HEK293 (cell line): Measurements from ENCODE around the gene TMEM167B.

Experiments used
- BCL11A ChIP-seq: fragments of 450-650 bp; formaldehyde crosslinking; IDR thresholded peaks from 2 replicates; pipeline ENCODE4 v1.5.1; 2016; ENCODE audit warnings: low read depth, missing biosample characterization, missing genetic modification characterization
- KLF10 ChIP-seq: fragments of 450-650 bp; IDR thresholded peaks from 2 replicates; pipeline ENCODE4 v1.5.1; 2018; ENCODE audit warnings: missing biosample characterization, mild to moderate bottlenecking, missing genetic modification characterization
- KLF17 ChIP-seq: fragments of 450-650 bp; formaldehyde crosslinking; IDR thresholded peaks from 2 replicates; pipeline ENCODE4 v1.5.1; 2016; ENCODE audit warnings: missing biosample characterization, missing genetic modification characterization
- KLF8 ChIP-seq: fragments of 450-650 bp; formaldehyde crosslinking; IDR thresholded peaks from 2 replicates; pipeline ENCODE4 v1.5.1; 2016; ENCODE audit warnings: missing biosample characterization, missing genetic modification characterization
- PRDM1 ChIP-seq: fragments of 450-650 bp; formaldehyde crosslinking; IDR thresholded peaks from 2 replicates; pipeline ENCODE4; 2016; ENCODE audit warnings: missing biosample characterization, missing genetic modification characterization
- SCRT2 ChIP-seq: fragments of 450-650 bp; formaldehyde crosslinking; IDR thresholded peaks from 2 replicates; pipeline ENCODE4 v1.5.1; 2016; ENCODE audit warnings: missing biosample characterization, missing genetic modification characterization
- SP2 ChIP-seq: fragments of 450-650 bp; formaldehyde crosslinking; IDR thresholded peaks from 2 replicates; pipeline ENCODE4 v1.5.1; 2016; ENCODE audit warnings: missing biosample characterization, missing genetic modification characterization
- SP3 ChIP-seq: fragments of 450-650 bp; formaldehyde crosslinking; IDR thresholded peaks from 2 replicates; pipeline ENCODE4 v1.5.1; 2016; ENCODE audit warnings: missing biosample characterization, missing genetic modification characterization
- SP7 ChIP-seq: fragments of 450-650 bp; formaldehyde crosslinking; IDR thresholded peaks from 2 replicates; pipeline ENCODE4 v1.5.1; 2016; ENCODE audit warnings: missing biosample characterization, missing genetic modification characterization
- ZBTB10 ChIP-seq: fragments of 450-650 bp; formaldehyde crosslinking; IDR thresholded peaks from 2 replicates; pipeline ENCODE4 v1.5.1; 2016; ENCODE audit warnings: missing biosample characterization, missing genetic modification characterization
- ZBTB11 ChIP-seq: fragments of 450-650 bp; formaldehyde crosslinking; conservative IDR thresholded peaks from 2 replicates; pipeline ENCODE4 v1.5.1; 2016; ENCODE audit warnings: low read depth, missing biosample characterization, missing genetic modification characterization
- ZBTB17 ChIP-seq: fragments of 450-650 bp; formaldehyde crosslinking; IDR thresholded peaks from 2 replicates; pipeline ENCODE4 v1.5.1; 2016; ENCODE audit warnings: missing biosample characterization, missing genetic modification characterization
- ZBTB44 ChIP-seq: fragments of 450-650 bp; IDR thresholded peaks from 2 replicates; pipeline ENCODE4 v1.5.1; 2018; ENCODE audit warnings: missing biosample characterization, mild to moderate bottlenecking, missing genetic modification characterization
- ZBTB48 ChIP-seq: fragments of 450-650 bp; formaldehyde crosslinking; IDR thresholded peaks from 2 replicates; pipeline ENCODE4 v1.5.1; 2016; ENCODE audit warnings: missing biosample characterization, missing genetic modification characterization
- ZFP37 ChIP-seq: fragments of 450-650 bp; formaldehyde crosslinking; IDR thresholded peaks from 2 replicates; pipeline ENCODE4 v1.5.1; 2016; ENCODE audit warnings: missing biosample characterization, missing genetic modification characterization
- ZFP69B ChIP-seq: fragments of 450-650 bp; formaldehyde crosslinking; IDR thresholded peaks from 2 replicates; pipeline ENCODE4 v1.5.1; 2016; ENCODE audit warnings: missing biosample characterization, missing genetic modification characterization
- ZNF121 ChIP-seq: fragments of 450-650 bp; formaldehyde crosslinking; IDR thresholded peaks from 2 replicates; pipeline ENCODE4 v1.5.1; 2016; ENCODE audit warnings: missing biosample characterization, missing genetic modification characterization
- ZNF132 ChIP-seq: fragments of 450-650 bp; formaldehyde crosslinking; IDR thresholded peaks from 2 replicates; pipeline ENCODE4 v1.5.1; 2017; ENCODE audit warnings: missing biosample characterization, missing genetic modification characterization, borderline replicate concordance
- ZNF19 ChIP-seq: fragments of 450-650 bp; formaldehyde crosslinking; IDR thresholded peaks from 2 replicates; pipeline ENCODE4; 2016; ENCODE audit warnings: missing biosample characterization, missing genetic modification characterization, low read depth
- ZNF23 ChIP-seq: fragments of 450-650 bp; formaldehyde crosslinking; IDR thresholded peaks from 2 replicates; pipeline ENCODE4 v1.5.1; 2016; ENCODE audit warnings: missing biosample characterization, missing genetic modification characterization, borderline replicate concordance
- ZNF24 ChIP-seq: fragments of 450-650 bp; formaldehyde crosslinking; IDR thresholded peaks from 2 replicates; pipeline ENCODE4 v1.5.1; 2016; ENCODE audit warnings: missing biosample characterization, missing genetic modification characterization
- ZNF366 ChIP-seq: fragments of 450-650 bp; formaldehyde crosslinking; conservative IDR thresholded peaks from 2 replicates; pipeline ENCODE4 v1.5.1; 2016; ENCODE audit warnings: missing biosample characterization, missing genetic modification characterization
- ZNF449 ChIP-seq: fragments of 450-650 bp; formaldehyde crosslinking; IDR thresholded peaks from 2 replicates; pipeline ENCODE4 v1.5.1; 2017; ENCODE audit warnings: missing biosample characterization, mild to moderate bottlenecking, missing genetic modification characterization, moderate library complexity
- ZNF623 ChIP-seq: fragments of 450-650 bp; formaldehyde crosslinking; IDR thresholded peaks from 2 replicates; pipeline ENCODE4 v1.5.1; 2016; ENCODE audit warnings: missing biosample characterization, missing genetic modification characterization
- ZNF639 ChIP-seq: fragments of 450-650 bp; formaldehyde crosslinking; IDR thresholded peaks from 2 replicates; pipeline ENCODE4 v1.5.1; 2016; ENCODE audit warnings: missing biosample characterization, missing genetic modification characterization
- ZNF692 ChIP-seq: fragments of 450-650 bp; formaldehyde crosslinking; IDR thresholded peaks from 2 replicates; pipeline ENCODE4 v1.5.1; 2016; ENCODE audit warnings: missing biosample characterization, missing genetic modification characterization
- ZNF747 ChIP-seq: fragments of 450-650 bp; formaldehyde crosslinking; IDR thresholded peaks from 2 replicates; pipeline ENCODE4 v1.5.1; 2016; ENCODE audit warnings: missing biosample characterization, missing genetic modification characterization
- ZXDB ChIP-seq: fragments of 450-650 bp; formaldehyde crosslinking; IDR thresholded peaks from 2 replicates; pipeline ENCODE4 v1.5.1; 2016; ENCODE audit warnings: missing biosample characterization, missing genetic modification characterization

TMEM167B gene

GRCh38 chr1:109094377-109094803 is 3.8 kb downstream of the TMEM167B start (continued):
- TF ChIP-seq ZBTB11 (tag by site-specific recombination): no peak
- TF ChIP-seq ZBTB10: no peak
- TF ChIP-seq KLF17 (tag by site-specific recombination): 0 out of 2 replicates have a peak, but pooled peaks have one; percentile 39
- peak; percentile 52; the same call in 1 of the 2 replicates for TF ChIP-seq KLF10 (tag by site-specific recombination)
- peak; percentile 98 for TF ChIP-seq SCRT2 (tag by site-specific recombination)
- no peak for TF ChIP-seq SP2
- TF ChIP-seq SP7 (tag by site-specific recombination): peak; percentile 93
- TF ChIP-seq ZNF747 (tag by site-specific recombination): no peak
- 0 out of 2 replicates have a peak, but pooled peaks have one; percentile 20 for TF ChIP-seq ZNF639 (tag by site-specific recombination)
- no peak for TF ChIP-seq ZNF19 (tag by site-specific recombination)
- TF ChIP-seq ZNF23 (tag by site-specific recombination): no peak
- TF ChIP-seq ZBTB48 (tag by site-specific recombination): peak; percentile 82
- TF ChIP-seq ZNF121 (tag by site-specific recombination): no peak
- TF ChIP-seq ZNF692 (tag by site-specific recombination): 0 out of 2 replicates have a peak, but pooled peaks have one; percentile 41
- peak; percentile 63 for TF ChIP-seq ZNF24 (tag by site-specific recombination)
- no peak for TF ChIP-seq ZNF132 (tag by site-specific recombination)
- 0 out of 2 replicates have a peak, but pooled peaks have one; percentile 50 for TF ChIP-seq BCL11A
- peak; percentile 61 for TF ChIP-seq ZNF366
- no peak for TF ChIP-seq ZNF449 (tag by site-specific recombination)
- TF ChIP-seq KLF8 (tag by site-specific recombination): 0 out of 2 replicates have a peak, but pooled peaks have one; percentile 12
- 0 out of 2 replicates have a peak, but pooled peaks have one; percentile 26 for TF ChIP-seq ZFP69B (tag by site-specific recombination)
- 0 out of 2 replicates have a peak, but pooled peaks have one; percentile 4 for TF ChIP-seq SP3
- TF ChIP-seq ZBTB44 (tag by site-specific recombination): peak; percentile 35; the same call in 1 of the 2 replicates
- TF ChIP-seq ZNF623 (tag by site-specific recombination): no peak
- 0 out of 2 replicates have a peak, but pooled peaks have one; percentile 32 for TF ChIP-seq ZFP37 (tag by site-specific recombination)
- no peak for TF ChIP-seq PRDM1 (tag by site-specific recombination)
- TF ChIP-seq ZBTB17 (tag by site-specific recombination): peak; percentile 77
- TF ChIP-seq ZXDB (tag by site-specific recombination): peak; percentile 82
